T-helper 2 cell treated with Interferon-gamma antibody and Interleukin-4, amounts not matched to agents 5 μg/mL and 100 μg/mL, for 36 hours (primary cell): ENCODE measurements around the gene MAN2A2.

Experiments
- DNase-seq: peaks from one replicate; pipeline ENCODE4 v3.0.0; 2021; ENCODE audit warnings: low spot score
- H3K27ac Mint-ChIP-seq: one replicate; pipeline ENCODE4 v1.8.0; 2021; ENCODE audit warnings: mild to moderate bottlenecking, mixed read lengths
- H3K27me3 Mint-ChIP-seq: one replicate; pipeline ENCODE4 v1.8.0; 2021; ENCODE audit warnings: low read depth, mixed read lengths
- H3K36me3 Mint-ChIP-seq: one replicate; pipeline ENCODE4 v1.8.0; 2021; ENCODE audit warnings: low read depth, mixed read lengths
- H3K4me1 Mint-ChIP-seq: one replicate; pipeline ENCODE4 v1.8.0; 2021; ENCODE audit warnings: low read depth, mixed read lengths
- H3K4me3 Mint-ChIP-seq: one replicate; pipeline ENCODE4 v1.8.0; 2022; ENCODE audit warnings: mild to moderate bottlenecking, moderate library complexity, mixed read lengths
- H3K9me3 Mint-ChIP-seq: one replicate; pipeline ENCODE4 v1.8.0; 2021; ENCODE audit warnings: mixed read lengths

MAN2A2 gene

GRCh38 chr15:90966262-90966661, 63.2 kb downstream of the MAN2A2 start:
- DNase-seq: no peak
- Mint-ChIP-seq H3K4me3 (no peak overlapping the region), H3K36me3 (peaks cover 75% of the 10 kb centered on the region), H3K27ac (no peak overlapping the region), H3K4me1 (peaks cover 2% of the 10 kb centered on the region), H3K27me3 (no peaks in the 10 kb centered on the region), H3K9me3 (no peaks in the 10 kb centered on the region)

DNA sequence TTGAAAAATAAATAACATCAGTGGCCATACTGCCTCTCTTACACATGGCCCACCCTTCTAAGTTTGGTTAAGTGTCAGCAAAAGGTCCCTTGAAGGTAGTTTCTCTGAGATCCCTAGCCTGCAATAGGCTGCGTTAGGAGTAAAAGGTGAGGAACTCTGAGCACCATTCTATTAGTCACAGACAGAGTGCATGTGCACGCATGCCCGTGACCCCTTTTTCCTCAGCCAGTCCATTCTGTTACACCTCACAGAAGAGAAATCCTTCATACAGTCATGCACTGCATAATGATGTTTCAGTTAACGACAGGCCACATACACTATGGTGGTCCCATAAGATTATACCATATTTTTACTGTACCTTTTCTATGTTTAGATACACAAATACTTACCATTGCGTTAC, 64.1 kb downstream of the MAN2A2 start:
- no peaks in the 10 kb centered on the region for H3K27me3 Mint-ChIP-seq
- DNase-seq: no peak
- no peak overlapping the region for H3K4me3 Mint-ChIP-seq
- H3K36me3 Mint-ChIP-seq: peaks cover 69% of the 10 kb centered on the region
- H3K4me1 Mint-ChIP-seq: peaks cover 2% of the 10 kb centered on the region
- H3K27ac Mint-ChIP-seq: no peak overlapping the region
- H3K9me3 Mint-ChIP-seq: no peaks in the 10 kb centered on the region

DNA sequence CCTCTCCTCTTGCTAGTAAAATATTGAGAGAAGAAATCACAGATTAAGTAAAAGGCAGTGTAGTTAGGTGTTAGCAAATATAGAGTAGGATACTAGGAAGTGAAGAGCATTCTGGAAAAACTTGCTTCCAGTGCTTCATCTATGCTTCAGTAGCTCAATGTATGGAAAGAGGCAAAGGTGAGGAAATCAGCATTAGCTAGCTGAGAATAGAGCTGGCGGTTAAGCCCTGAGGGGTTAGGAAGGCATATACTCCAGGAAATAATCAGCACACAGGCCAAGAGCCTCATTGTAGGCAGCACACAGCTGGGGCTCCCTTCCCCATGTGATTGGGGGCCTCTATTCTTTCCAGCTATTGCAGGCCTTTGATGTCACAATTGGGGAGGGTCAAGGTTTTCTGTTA, 65.3 kb downstream of the MAN2A2 start:
- Mint-ChIP-seq H3K4me1 (no peaks in the 10 kb centered on the region), H3K27me3 (no peaks in the 10 kb centered on the region), H3K36me3 (peaks cover 68% of the 10 kb centered on the region), H3K27ac (no peak overlapping the region), H3K4me3 (no peak overlapping the region), H3K9me3 (no peaks in the 10 kb centered on the region)
- no peak for DNase-seq

DNA sequence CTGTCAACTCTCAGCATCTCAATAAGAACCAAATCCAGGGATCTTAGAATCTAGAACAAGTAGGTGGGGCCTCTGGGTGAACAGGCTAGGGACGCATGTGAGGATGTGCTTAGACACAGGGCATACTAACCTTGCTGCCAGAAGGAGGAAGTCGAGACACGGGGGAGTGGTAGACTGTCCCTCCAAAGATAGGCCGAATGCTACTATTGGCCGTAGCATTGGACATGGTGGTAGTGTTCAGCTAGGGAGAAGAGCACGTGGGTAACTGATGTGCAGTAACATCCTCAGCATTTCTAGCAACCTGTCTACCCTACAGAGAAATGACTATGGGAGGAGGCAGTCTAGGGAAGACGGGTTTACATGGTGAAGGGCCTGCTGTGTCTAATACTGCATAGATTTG, 67.2 kb downstream of the MAN2A2 start:
- no peaks in the 10 kb centered on the region for H3K27me3 Mint-ChIP-seq
- H3K36me3 Mint-ChIP-seq: peaks cover 70% of the 10 kb centered on the region
- H3K4me1 Mint-ChIP-seq: no peaks in the 10 kb centered on the region
- no peak overlapping the region for H3K4me3 Mint-ChIP-seq
- H3K9me3 Mint-ChIP-seq: no peaks in the 10 kb centered on the region
- H3K27ac Mint-ChIP-seq: no peak overlapping the region
- no peak for DNase-seq

- peaks cover 71% of the 10 kb centered on the region for H3K36me3 Mint-ChIP-seq
- H3K27me3 Mint-ChIP-seq: no peaks in the 10 kb centered on the region
- H3K4me3 Mint-ChIP-seq: no peak overlapping the region
- H3K4me1 Mint-ChIP-seq: no peaks in the 10 kb centered on the region
- H3K27ac Mint-ChIP-seq: no peak overlapping the region
- no peaks in the 10 kb centered on the region for H3K9me3 Mint-ChIP-seq
- DNase-seq: no peak
Observed at GRCh38 chr15:90972133-90972532, 69.0 kb downstream of the MAN2A2 start.
